GM13976 (cell line): Measurements from ENCODE around the gene FA2H.

Source experiments
- DNase-seq: peaks from one replicate; pipeline ENCODE4 v3.0.0; 2012; ENCODE audit warnings: low spot score
- CTCF ChIP-seq: IDR thresholded peaks from 2 replicates; pipeline ENCODE4 v1.5.1; 2012; ENCODE audit warnings: borderline replicate concordance, mild to moderate bottlenecking; ENCODE audit not compliant: insufficient read depth; ENCODE audit errors: extremely low read depth, missing control alignments, control extremely low read depth
- in situ Hi-C: fragments of 300-500 bp; cut with MboI; formaldehyde crosslinking; loops from one replicate; pipeline ENCODE4 v1.12.0; 2022; ENCODE audit warnings: low sequenced_read_pairs, mixed read lengths, inconsistent platforms; ENCODE audit not compliant: unreplicated experiment

Gene FA2H

GRCh38 chr16:74721716-74722115 is 52.9 kb downstream of the FA2H start:
- in situ Hi-C loops = loop anchor here (25.0 kb wide), 2 partner anchors 141 to 391 kb away; partner anchors contain the start of gene LDHD
- no peak for TF ChIP-seq CTCF
- DNase-seq = no peak

- no peak for DNase-seq
- in situ Hi-C loops = loop anchor here (25.0 kb wide), 2 partner anchors 142 to 392 kb away; partner anchors contain the start of gene LDHD
Measured at GRCh38 chr16:74720579-74720978, 54.0 kb downstream of the FA2H start.

GRCh38 chr16:74718741-74719610 is 55.6 kb downstream of the FA2H start:
- in situ Hi-C loops = loop anchor here (25.0 kb wide), 2 partner anchors 143 to 393 kb away; partner anchors contain the start of gene LDHD
- DNase-seq = no peak
- no peak for TF ChIP-seq CTCF

More at GRCh38 chr16:74720579-74720978, 54.0 kb downstream of the FA2H start:
- TF ChIP-seq CTCF = no peak

GRCh38 chr16:74718140-74718539 is 56.5 kb downstream of the FA2H start:
- no peak for DNase-seq
- TF ChIP-seq CTCF = no peak
- in situ Hi-C loops = loop anchor here (25.0 kb wide), 2 partner anchors 144 to 394 kb away; partner anchors contain the start of gene LDHD

GRCh38 chr16:74717367-74717766 is 57.3 kb downstream of the FA2H start:
- in situ Hi-C loops = loop anchor here (25.0 kb wide), 2 partner anchors 145 to 395 kb away; partner anchors contain the start of gene LDHD
- no peak for DNase-seq
- no peak for TF ChIP-seq CTCF

- in situ Hi-C loops = loop anchor here (25.0 kb wide), 2 partner anchors 146 to 396 kb away; partner anchors contain the start of gene LDHD
Measured at GRCh38 chr16:74716355-74716754, 58.3 kb downstream of the FA2H start.

More at GRCh38 chr16:74716355-74716754, 58.3 kb downstream of the FA2H start:
- TF ChIP-seq CTCF = no peak
- DNase-seq = no peak
